Activated naive CD4-positive, alpha-beta T cell treated with anti-CD3 and anti-CD28 coated beads, Interleukin-2, amount 10 ng/mL, durations not matched to agents 7 days and 5 days (primary cell): ENCODE results near the gene ZDHHC11B.
"Not testable (repeated sequence)": the region's sequence is repeated elsewhere in the genome, so short reads cannot be mapped to it uniquely, and the experiment has no call there.

Experiments
- CTCF ChIA-PET: fragments of 350-600 bp; sonication (Branson Sonifier 250); formaldehyde crosslinking; loops from one replicate; lab custom pipeline; 2021; ENCODE audit warnings: antibody characterized with exemption; lab: Charles Lee
- DNase-seq: peaks from one replicate; pipeline ENCODE4 v3.0.0-alpha.2; 2020
- H3K27ac Mint-ChIP-seq: one replicate; pipeline ENCODE4 v1.8.0; 2021; ENCODE audit warnings: mild to moderate bottlenecking, moderate library complexity, mixed read lengths
- H3K27me3 Mint-ChIP-seq: one replicate; pipeline ENCODE4 v1.8.0; 2021; ENCODE audit warnings: mild to moderate bottlenecking, mixed read lengths
- H3K36me3 Mint-ChIP-seq: one replicate; pipeline ENCODE4 v1.8.0; 2021; ENCODE audit warnings: mixed read lengths
- H3K4me1 Mint-ChIP-seq: one replicate; pipeline ENCODE4 v1.8.0; 2021; ENCODE audit warnings: mixed read lengths
- H3K4me3 Mint-ChIP-seq: one replicate; pipeline ENCODE4 v1.8.0; 2021; ENCODE audit warnings: mild to moderate bottlenecking, moderate library complexity, mixed read lengths
- H3K9me3 Mint-ChIP-seq: one replicate; pipeline ENCODE4 v1.8.0; 2021; ENCODE audit warnings: mixed read lengths

Gene ZDHHC11B

GRCh38 chr5:678521-678920 is 106.0 kb downstream of the ZDHHC11B start:
- H3K4me3 Mint-ChIP-seq, H3K36me3 Mint-ChIP-seq, CTCF ChIA-PET, H3K27ac Mint-ChIP-seq, H3K9me3 Mint-ChIP-seq, DNase-seq, H3K4me1 Mint-ChIP-seq: not testable (repeated sequence)
- peaks cover 11% of the 10 kb centered on the region for H3K27me3 Mint-ChIP-seq

- no peaks in the 10 kb centered on the region for H3K9me3 Mint-ChIP-seq
- H3K4me1 Mint-ChIP-seq, result peaks cover 4% of the 10 kb centered on the region
- no peak overlapping the region for H3K4me3 Mint-ChIP-seq
- peaks cover 22% of the 10 kb centered on the region for H3K27me3 Mint-ChIP-seq
- DNase-seq, result no peak
- H3K36me3 Mint-ChIP-seq, result no peaks in the 10 kb centered on the region
- CTCF ChIA-PET, result no interaction called here
- H3K27ac Mint-ChIP-seq, result no peak overlapping the region
Observed at GRCh38 chr5:677131-678101, 107.1 kb downstream of the ZDHHC11B start.

DNA sequence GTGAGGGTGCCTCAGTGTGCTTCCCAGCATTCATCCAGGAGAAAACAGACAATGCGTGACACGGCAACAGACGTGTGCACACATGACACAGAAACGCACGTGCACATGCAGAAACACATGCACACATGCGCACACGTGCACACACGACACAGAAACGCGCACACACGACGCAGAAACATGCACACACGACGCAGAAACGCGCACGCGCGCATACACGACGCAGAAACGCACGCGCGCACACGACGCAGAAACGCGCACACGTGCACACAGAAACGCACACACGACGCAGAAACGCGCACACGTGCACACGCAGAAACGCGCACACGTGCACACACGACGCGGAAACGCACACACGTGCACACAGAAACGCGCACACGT is 107.8 kb downstream of the ZDHHC11B start:
- Mint-ChIP-seq H3K4me3 (no peak overlapping the region), H3K27ac (no peak overlapping the region), H3K27me3 (peaks cover 29% of the 10 kb centered on the region), H3K4me1 (peaks cover 4% of the 10 kb centered on the region), H3K36me3 (no peaks in the 10 kb centered on the region), H3K9me3 (no peaks in the 10 kb centered on the region)
- CTCF ChIA-PET, result no interaction called here
- no peak for DNase-seq

GRCh38 chr5:675871-676698 is 108.4 kb downstream of the ZDHHC11B start:
- CTCF ChIA-PET, result no interaction called here
- DNase-seq, result peak; percentile 16

DNA sequence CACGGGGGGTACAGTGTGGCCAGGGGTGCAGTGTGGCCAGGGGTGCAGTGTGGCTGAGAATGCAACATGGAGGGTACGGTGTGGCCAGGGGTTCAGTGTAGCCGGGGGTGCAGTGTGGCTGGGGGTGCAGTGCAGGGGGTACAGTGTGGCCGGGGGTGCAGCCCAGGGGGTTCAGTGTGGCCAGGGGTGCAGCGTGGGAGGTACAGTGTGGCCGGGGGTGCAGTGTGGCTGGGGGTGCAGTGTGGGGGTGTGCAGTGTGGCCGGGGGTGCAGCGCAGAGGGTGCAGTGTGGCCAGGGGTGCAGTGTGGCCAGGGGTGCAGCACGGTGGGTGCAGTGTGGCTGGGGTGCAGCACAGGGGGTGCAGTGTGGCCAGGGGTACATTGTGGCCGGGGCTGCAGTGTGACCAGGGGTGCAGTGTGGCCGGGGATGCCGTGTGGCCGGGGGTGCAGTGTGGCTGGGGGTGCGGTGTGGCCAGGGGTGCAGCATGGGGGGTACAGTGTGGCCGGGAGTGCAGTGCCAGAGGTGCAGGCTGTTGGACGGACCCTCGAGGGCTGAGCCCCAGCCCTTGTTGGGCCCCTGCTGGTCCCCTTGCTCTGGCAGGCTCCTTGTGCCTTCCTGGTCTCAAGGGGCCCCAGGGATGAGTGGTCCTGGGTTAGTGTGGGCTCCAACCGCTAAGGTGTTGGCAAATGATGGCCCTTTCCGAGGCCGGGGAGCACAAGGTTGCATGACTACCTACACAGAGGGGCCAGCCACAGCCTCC is 109.2 kb downstream of the ZDHHC11B start:
- Mint-ChIP-seq H3K27ac (no peak overlapping the region), H3K27me3 (peaks cover 33% of the 10 kb centered on the region), H3K4me1 (peaks cover 4% of the 10 kb centered on the region), H3K4me3 (no peak overlapping the region), H3K9me3 (no peaks in the 10 kb centered on the region), H3K36me3 (no peaks in the 10 kb centered on the region)
- DNase-seq, result no peak
- CTCF ChIA-PET, result no interaction called here

More at GRCh38 chr5:675871-676698, 108.4 kb downstream of the ZDHHC11B start:
- peaks cover 4% of the 10 kb centered on the region for H3K4me1 Mint-ChIP-seq
- H3K36me3 Mint-ChIP-seq, result no peaks in the 10 kb centered on the region
- peaks cover 33% of the 10 kb centered on the region for H3K27me3 Mint-ChIP-seq
- no peaks in the 10 kb centered on the region for H3K9me3 Mint-ChIP-seq
- no peak overlapping the region for H3K4me3 Mint-ChIP-seq
- no peak overlapping the region for H3K27ac Mint-ChIP-seq

GRCh38 chr5:674630-675011 is 109.9 kb downstream of the ZDHHC11B start:
- H3K27ac Mint-ChIP-seq, result no peak overlapping the region
- no peak overlapping the region for H3K4me3 Mint-ChIP-seq
- peaks cover 4% of the 10 kb centered on the region for H3K4me1 Mint-ChIP-seq
- CTCF ChIA-PET, result no interaction called here
- H3K36me3 Mint-ChIP-seq, result no peaks in the 10 kb centered on the region
- no peak for DNase-seq
- peaks cover 33% of the 10 kb centered on the region for H3K27me3 Mint-ChIP-seq
- no peaks in the 10 kb centered on the region for H3K9me3 Mint-ChIP-seq

- peak; percentile 16 for DNase-seq
- peaks cover 4% of the 10 kb centered on the region for H3K4me1 Mint-ChIP-seq
- H3K27ac Mint-ChIP-seq, result no peak overlapping the region
- peaks cover 33% of the 10 kb centered on the region for H3K27me3 Mint-ChIP-seq
- no peak overlapping the region for H3K4me3 Mint-ChIP-seq
- no peaks in the 10 kb centered on the region for H3K9me3 Mint-ChIP-seq
- H3K36me3 Mint-ChIP-seq, result no peaks in the 10 kb centered on the region
- CTCF ChIA-PET, result no interaction called here
Observed at GRCh38 chr5:673831-674629, 110.5 kb downstream of the ZDHHC11B start.

DNA sequence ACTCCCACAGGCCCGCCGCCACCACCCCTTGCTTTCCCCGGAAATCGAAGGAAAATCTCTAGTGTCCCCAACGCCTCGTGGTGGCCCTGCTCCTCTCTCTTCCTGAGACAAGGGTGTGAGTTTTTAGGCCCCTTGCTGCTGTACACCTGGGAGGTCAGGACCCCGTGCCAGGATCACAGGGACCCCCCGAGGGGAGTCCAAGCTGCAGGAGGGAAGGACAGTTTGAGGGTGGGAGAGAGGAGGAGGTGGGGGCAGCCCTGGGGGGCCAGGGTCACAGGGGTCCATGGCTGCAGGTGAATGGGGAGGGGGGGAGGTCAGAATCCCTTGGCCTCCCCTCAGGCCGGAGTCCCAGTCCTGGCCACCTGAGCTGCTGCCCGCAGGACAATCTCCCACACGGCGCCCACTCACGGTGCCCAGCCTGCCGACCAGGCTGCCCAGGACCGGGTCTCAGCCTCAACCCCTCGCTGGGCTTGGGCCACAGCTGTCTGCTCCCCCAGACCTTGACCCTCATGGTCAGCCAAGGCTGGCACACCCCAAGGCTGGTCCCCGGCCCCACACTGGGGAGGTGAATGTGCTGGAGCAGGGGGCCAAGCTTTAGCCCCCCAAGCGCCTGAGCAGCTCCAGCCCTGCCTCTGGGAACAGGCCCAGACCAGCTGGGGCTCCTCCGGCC is 111.2 kb downstream of the ZDHHC11B start:
- CTCF ChIA-PET, result no interaction called here
- no peak overlapping the region for H3K4me3 Mint-ChIP-seq
- no peak overlapping the region for H3K27ac Mint-ChIP-seq
- peaks cover 4% of the 10 kb centered on the region for H3K4me1 Mint-ChIP-seq
- peaks cover 33% of the 10 kb centered on the region for H3K27me3 Mint-ChIP-seq
- H3K36me3 Mint-ChIP-seq, result no peaks in the 10 kb centered on the region
- no peaks in the 10 kb centered on the region for H3K9me3 Mint-ChIP-seq
- no peak for DNase-seq

GRCh38 chr5:672329-673160 is 112.0 kb downstream of the ZDHHC11B start:
- Mint-ChIP-seq H3K36me3 (peaks cover under 1% of the 10 kb centered on the region), H3K4me3 (no peak overlapping the region), H3K4me1 (peaks cover 4% of the 10 kb centered on the region), H3K9me3 (no peaks in the 10 kb centered on the region), H3K27ac (no peak overlapping the region), H3K27me3 (peaks cover 33% of the 10 kb centered on the region)
- CTCF ChIA-PET, result no interaction called here
- peak; percentile 67 for DNase-seq

GRCh38 chr5:671459-672328 is 112.8 kb downstream of the ZDHHC11B start:
- no peaks in the 10 kb centered on the region for H3K9me3 Mint-ChIP-seq
- H3K4me3 Mint-ChIP-seq, result no peak overlapping the region
- H3K36me3 Mint-ChIP-seq, result peaks cover 7% of the 10 kb centered on the region
- H3K27me3 Mint-ChIP-seq, result peaks cover 33% of the 10 kb centered on the region
- peak; percentile 74 for DNase-seq
- CTCF ChIA-PET, result interaction anchor here (1.1 to 3.3 kb wide), 3 partner anchors 192 to 231 kb away, joined by 3 to 16 read pairs (median 3); no protein-coding TSS in a partner anchor
- H3K27ac Mint-ChIP-seq, result no peak overlapping the region
- H3K4me1 Mint-ChIP-seq, result peaks cover 4% of the 10 kb centered on the region

GRCh38 chr5:670396-671270 is 113.9 kb downstream of the ZDHHC11B start:
- peaks cover 33% of the 10 kb centered on the region for H3K27me3 Mint-ChIP-seq
- no peak overlapping the region for H3K4me3 Mint-ChIP-seq
- peaks cover 7% of the 10 kb centered on the region for H3K36me3 Mint-ChIP-seq
- no peak overlapping the region for H3K27ac Mint-ChIP-seq
- no peaks in the 10 kb centered on the region for H3K9me3 Mint-ChIP-seq
- CTCF ChIA-PET, result interaction anchor here (1.0 to 3.3 kb wide), 7 partner anchors 14 to 232 kb away, joined by 3 to 16 read pairs (median 4); no protein-coding TSS in a partner anchor
- peaks cover 4% of the 10 kb centered on the region for H3K4me1 Mint-ChIP-seq
- peak; percentile 17 for DNase-seq
